ENCODE measurements around the gene PDE8B. TPM values are rescaled to one million over a fixed set of nuclear protein-coding genes. Genes with fewer than 3 reads are reported as not detected.

Gene PDE8B
- total RNA-seq, 1 experiment from 2014 or later: 0.54 TPM

DNA sequence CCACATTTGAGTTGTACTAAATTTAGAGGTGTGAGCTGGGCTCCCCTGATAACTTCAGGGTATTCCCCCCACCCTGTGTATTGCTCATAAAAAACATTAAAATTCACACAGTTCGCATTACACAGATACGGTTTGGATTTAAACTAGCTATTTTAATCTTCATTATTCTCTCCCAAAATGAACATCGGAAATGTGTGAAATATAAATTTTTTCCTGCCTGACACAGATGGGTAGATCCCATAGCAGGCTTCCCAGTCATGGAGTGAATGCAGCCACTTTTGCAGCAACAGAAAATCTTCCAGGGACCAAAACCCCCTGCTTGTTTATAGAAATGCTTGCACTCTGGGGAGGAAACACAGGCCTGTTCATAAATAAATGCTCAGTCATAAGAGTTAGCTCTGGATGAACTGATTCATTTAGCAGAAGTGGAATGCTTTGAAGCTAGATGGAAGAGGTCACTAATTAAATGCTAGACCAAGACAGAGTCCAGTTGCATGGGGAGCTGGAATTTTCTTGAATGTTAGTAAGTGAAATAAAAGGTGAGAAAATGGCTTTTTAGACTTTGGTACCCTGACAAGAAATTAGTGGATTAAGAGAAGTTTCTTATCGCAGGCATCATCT, 115.6 kb downstream of the PDE8B start:
- intact Hi-C loops (cut with micrococcal nuclease; ENCODE audit: unreplicated experiment): no loop called here
- H3K27ac Mint-ChIP-seq (ENCODE audit: unreplicated experiment): no peak overlapping the region
- H3K4me3 Mint-ChIP-seq (ENCODE audit: low read depth, unreplicated experiment): no peak overlapping the region
- BruUV-seq (replicated peaks): no TSS peak
- DNase-seq: no peak
- H3K27me3 Mint-ChIP-seq (ENCODE audit: unreplicated experiment): peaks cover 26% of the 10 kb centered on the region
- H3K4me1 Mint-ChIP-seq (ENCODE audit: low read depth, unreplicated experiment): no peaks in the 10 kb centered on the region
- CTCF ChIA-PET: interaction anchor here (0.6 kb wide), 1 partner anchor 59 kb away, joined by 3 read pairs; no protein-coding TSS in a partner anchor
- H3K9me3 Mint-ChIP-seq (ENCODE audit: low read depth, unreplicated experiment): no peaks in the 10 kb centered on the region
- no peaks in the 10 kb centered on the region for H3K36me3 Mint-ChIP-seq (ENCODE audit: insufficient read depth, unreplicated experiment)
- TF ChIP-seq, protein P1, sequence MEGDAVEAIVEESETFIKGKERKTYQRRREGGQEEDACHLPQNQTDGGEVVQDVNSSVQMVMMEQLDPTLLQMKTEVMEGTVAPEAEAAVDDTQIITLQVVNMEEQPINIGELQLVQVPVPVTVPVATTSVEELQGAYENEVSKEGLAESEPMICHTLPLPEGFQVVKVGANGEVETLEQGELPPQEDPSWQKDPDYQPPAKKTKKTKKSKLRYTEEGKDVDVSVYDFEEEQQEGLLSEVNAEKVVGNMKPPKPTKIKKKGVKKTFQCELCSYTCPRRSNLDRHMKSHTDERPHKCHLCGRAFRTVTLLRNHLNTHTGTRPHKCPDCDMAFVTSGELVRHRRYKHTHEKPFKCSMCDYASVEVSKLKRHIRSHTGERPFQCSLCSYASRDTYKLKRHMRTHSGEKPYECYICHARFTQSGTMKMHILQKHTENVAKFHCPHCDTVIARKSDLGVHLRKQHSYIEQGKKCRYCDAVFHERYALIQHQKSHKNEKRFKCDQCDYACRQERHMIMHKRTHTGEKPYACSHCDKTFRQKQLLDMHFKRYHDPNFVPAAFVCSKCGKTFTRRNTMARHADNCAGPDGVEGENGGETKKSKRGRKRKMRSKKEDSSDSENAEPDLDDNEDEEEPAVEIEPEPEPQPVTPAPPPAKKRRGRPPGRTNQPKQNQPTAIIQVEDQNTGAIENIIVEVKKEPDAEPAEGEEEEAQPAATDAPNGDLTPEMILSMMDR (IDR thresholded peaks at IDR 0.05; ENCODE audit: unreplicated experiment): no peak

GRCh38 chr5:77326986-77327734, 116.7 kb downstream of the PDE8B start:
- no TSS peak for BruUV-seq (replicated peaks)
- TF ChIP-seq, protein P1 (IDR thresholded peaks at IDR 0.05; ENCODE audit: unreplicated experiment): no peak
- no peaks in the 10 kb centered on the region for H3K9me3 Mint-ChIP-seq (ENCODE audit: low read depth, unreplicated experiment)
- H3K36me3 Mint-ChIP-seq (ENCODE audit: insufficient read depth, unreplicated experiment): no peaks in the 10 kb centered on the region
- no peaks in the 10 kb centered on the region for H3K4me1 Mint-ChIP-seq (ENCODE audit: low read depth, unreplicated experiment)
- no peak overlapping the region for H3K4me3 Mint-ChIP-seq (ENCODE audit: low read depth, unreplicated experiment)
- CTCF ChIA-PET: interaction anchor here (0.6 kb wide), 1 partner anchor 60 kb away, joined by 3 read pairs; no protein-coding TSS in a partner anchor
- H3K27ac Mint-ChIP-seq (ENCODE audit: unreplicated experiment): no peak overlapping the region
- peaks cover 30% of the 10 kb centered on the region for H3K27me3 Mint-ChIP-seq (ENCODE audit: unreplicated experiment)
- intact Hi-C loops (cut with micrococcal nuclease; ENCODE audit: unreplicated experiment): no loop called here
- no peak for DNase-seq

DNA sequence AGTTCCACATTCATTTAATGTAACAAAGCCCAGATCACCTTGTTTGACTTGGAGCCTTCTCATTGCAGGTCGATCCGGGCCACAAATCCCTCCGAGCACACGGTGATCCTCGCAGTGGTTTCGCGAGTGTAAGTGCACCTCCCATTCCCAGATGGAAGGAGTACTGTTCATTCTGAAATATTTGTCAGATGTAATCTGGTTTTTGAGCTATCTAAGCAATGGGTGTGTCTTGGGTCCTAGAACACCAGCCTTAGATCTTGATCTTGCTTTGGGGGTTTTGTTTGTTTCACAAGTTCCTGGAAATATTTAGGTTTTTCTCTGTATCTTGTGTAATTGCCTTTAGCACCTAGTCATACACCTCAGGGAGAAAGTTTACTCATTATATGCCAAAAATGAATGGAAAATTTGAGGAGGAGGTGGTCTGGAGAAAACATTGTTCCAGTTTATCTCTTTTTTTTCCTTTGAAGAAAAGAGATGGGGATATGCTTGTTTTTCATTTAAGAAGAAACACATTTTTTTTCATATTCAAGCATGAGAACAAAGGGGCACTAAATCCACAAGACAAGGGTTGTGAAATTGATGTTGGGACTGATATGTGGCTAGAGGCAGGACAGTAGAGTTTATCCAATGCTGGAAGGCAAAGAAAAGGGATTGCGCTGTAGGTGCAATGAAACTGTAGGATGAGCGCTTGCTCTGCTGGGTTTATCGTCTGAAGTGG, 118.6 kb downstream of the PDE8B start:
- TF ChIP-seq, protein P1 (IDR thresholded peaks at IDR 0.05; ENCODE audit: unreplicated experiment): no peak
- BruUV-seq (replicated peaks): no TSS peak
- Mint-ChIP-seq H3K4me1 (ENCODE audit: low read depth, unreplicated experiment) (no peaks in the 10 kb centered on the region), H3K27ac (ENCODE audit: unreplicated experiment) (no peak overlapping the region), H3K36me3 (ENCODE audit: insufficient read depth, unreplicated experiment) (no peaks in the 10 kb centered on the region), H3K9me3 (ENCODE audit: low read depth, unreplicated experiment) (no peaks in the 10 kb centered on the region), H3K4me3 (ENCODE audit: low read depth, unreplicated experiment) (no peak overlapping the region), H3K27me3 (ENCODE audit: unreplicated experiment) (peaks cover 30% of the 10 kb centered on the region)
- CTCF ChIA-PET: no interaction called here
- DNase-seq: no peak
- intact Hi-C loops (cut with micrococcal nuclease; ENCODE audit: unreplicated experiment): no loop called here

- no peaks in the 10 kb centered on the region for H3K36me3 Mint-ChIP-seq (ENCODE audit: insufficient read depth, unreplicated experiment)
- H3K4me1 Mint-ChIP-seq (ENCODE audit: low read depth, unreplicated experiment): no peaks in the 10 kb centered on the region
These were observed 119.4 kb downstream of the PDE8B start for GRCh38 chr5:77329664-77330430.

More at GRCh38 chr5:77329664-77330430, 119.4 kb downstream of the PDE8B start:
- TF ChIP-seq, protein P1 (IDR thresholded peaks at IDR 0.05; ENCODE audit: unreplicated experiment): no peak
- H3K27me3 Mint-ChIP-seq (ENCODE audit: unreplicated experiment): peaks cover 30% of the 10 kb centered on the region
- DNase-seq: no peak
- no TSS peak for BruUV-seq (replicated peaks)
- H3K4me3 Mint-ChIP-seq (ENCODE audit: low read depth, unreplicated experiment): no peak overlapping the region
- intact Hi-C loops (cut with micrococcal nuclease; ENCODE audit: unreplicated experiment): no loop called here
- H3K9me3 Mint-ChIP-seq (ENCODE audit: low read depth, unreplicated experiment): no peaks in the 10 kb centered on the region
- CTCF ChIA-PET: no interaction called here
- H3K27ac Mint-ChIP-seq (ENCODE audit: unreplicated experiment): no peak overlapping the region
